HG03442 (cell line): Measurements from ENCODE around the gene RGS6.

Experiments
- ATAC-seq: cut with Tn5 transposase; IDR thresholded peaks from one replicate; pipeline ENCODE4 v1.9.1; 2021; ENCODE audit warnings: mild to moderate bottlenecking, moderate library complexity; ENCODE audit not compliant: unreplicated experiment

The RGS6 gene

GRCh38 chr14:71943695-71944018 is 11.4 kb downstream of the RGS6 start:
- ATAC-seq: no peak

GRCh38 chr14:71947947-71948500 is 15.8 kb downstream of the RGS6 start:
- ATAC-seq: no peak

GRCh38 chr14:71952381-71953363 is 20.4 kb downstream of the RGS6 start:
- ATAC-seq: no peak

- ATAC-seq: no peak
These were observed 24.8 kb downstream of the RGS6 start for GRCh38 chr14:71956920-71957563.

GRCh38 chr14:71959055-71959454 is 26.8 kb downstream of the RGS6 start:
- ATAC-seq: no peak

GRCh38 chr14:71960494-71961353 is 28.5 kb downstream of the RGS6 start:
- no peak for ATAC-seq

GRCh38 chr14:71961972-71962371 is 29.7 kb downstream of the RGS6 start:
- ATAC-seq: no peak

- no peak for ATAC-seq
These were observed 32.5 kb downstream of the RGS6 start for GRCh38 chr14:71964716-71965115.

GRCh38 chr14:71966528-71966927 is 34.3 kb downstream of the RGS6 start:
- ATAC-seq: no peak

- no peak for ATAC-seq
These were observed 35.5 kb downstream of the RGS6 start for GRCh38 chr14:71967704-71968103.

- no peak for ATAC-seq
These were observed 38.0 kb downstream of the RGS6 start for GRCh38 chr14:71970272-71970671.

- no peak for ATAC-seq
These were observed 53.4 kb downstream of the RGS6 start for GRCh38 chr14:71985538-71986189.

- ATAC-seq: no peak
These were observed 56.2 kb downstream of the RGS6 start for GRCh38 chr14:71988476-71988875.

- no peak for ATAC-seq
These were observed 56.7 kb downstream of the RGS6 start for GRCh38 chr14:71988939-71989338.

- ATAC-seq: no peak
These were observed 62.2 kb downstream of the RGS6 start for GRCh38 chr14:71994416-71994815.

- ATAC-seq: no peak
These were observed 63.5 kb downstream of the RGS6 start for GRCh38 chr14:71995741-71996140.

- ATAC-seq: no peak
These were observed 64.4 kb downstream of the RGS6 start for GRCh38 chr14:71996610-71997009.

- no peak for ATAC-seq
These were observed 68.7 kb downstream of the RGS6 start for GRCh38 chr14:72000907-72001306.

GRCh38 chr14:72002731-72003130 is 70.5 kb downstream of the RGS6 start:
- no peak for ATAC-seq

GRCh38 chr14:72008666-72009065 is 76.4 kb downstream of the RGS6 start:
- no peak for ATAC-seq

- no peak for ATAC-seq
These were observed 78.2 kb downstream of the RGS6 start for GRCh38 chr14:72010474-72010873.
